HEK293T (cell line): ENCODE data around the gene CD48.

ENCODE experiments used
- CTCF ChIA-PET: fragments of 350-600 bp; formaldehyde crosslinking; extraction: SDS; loops from one replicate; lab custom pipeline; 2021; ENCODE audit warnings: antibody characterized with exemption, inconsistent platforms; lab: Yijun Ruan, JAX
- POLR2A ChIA-PET: fragments of 350-600 bp; formaldehyde crosslinking; extraction: SDS; loops from one replicate; lab custom pipeline; 2020; ENCODE audit warnings: antibody characterized with exemption, inconsistent platforms; lab: Yijun Ruan, JAX
- DNase-seq: peaks from one replicate; pipeline ENCODE4 v3.0.0; 2012; ENCODE audit warnings: mixed read lengths; ENCODE audit errors: extremely low spot score
- ARNT ChIP-seq: fragments of 450-650 bp; IDR thresholded peaks from 2 replicates; pipeline ENCODE4 v1.6.1; 2017; ENCODE audit warnings: mild to moderate bottlenecking
- BHLHE40 ChIP-seq: fragments of 450-650 bp; IDR thresholded peaks from 2 replicates; pipeline ENCODE4 v1.6.1; 2016; ENCODE audit warnings: mild to moderate bottlenecking, moderate library complexity, borderline replicate concordance
- CTBP1 ChIP-seq: fragments of 450-650 bp; IDR thresholded peaks from 2 replicates; pipeline ENCODE4 v1.6.1; 2016; ENCODE audit warnings: borderline replicate concordance
- ELF4 ChIP-seq: fragments of 450-650 bp; IDR thresholded peaks from 2 replicates; pipeline ENCODE4 v1.6.1; 2017; ENCODE audit warnings: antibody characterized with exemption
- FOXA1 ChIP-seq: fragments of 450-650 bp; IDR thresholded peaks from 2 replicates; pipeline ENCODE4 v1.6.1; 2016; ENCODE audit warnings: mild to moderate bottlenecking
- FOXK2 ChIP-seq: fragments of 450-650 bp; IDR thresholded peaks from 2 replicates; pipeline ENCODE4 v1.6.1; 2016; ENCODE audit warnings: mild to moderate bottlenecking
- FOXM1 ChIP-seq: fragments of 450-650 bp; IDR thresholded peaks from 2 replicates; pipeline ENCODE4 v1.6.1; 2017; ENCODE audit warnings: mild to moderate bottlenecking, borderline replicate concordance
- HDGF ChIP-seq: fragments of 450-650 bp; IDR thresholded peaks from 2 replicates; pipeline ENCODE4 v1.6.1; 2017; ENCODE audit warnings: antibody characterized with exemption, borderline replicate concordance
- L3MBTL2 ChIP-seq: fragments of 450-650 bp; conservative IDR thresholded peaks from 2 replicates; pipeline ENCODE4 v1.6.1; 2016; ENCODE audit warnings: mild to moderate bottlenecking
- LEF1 ChIP-seq: fragments of 450-650 bp; IDR thresholded peaks from 2 replicates; pipeline ENCODE4 v1.6.1; 2017; ENCODE audit warnings: mild to moderate bottlenecking, borderline replicate concordance
- NFRKB ChIP-seq: fragments of 450-650 bp; IDR thresholded peaks from 2 replicates; pipeline ENCODE4 v1.6.1; 2016; ENCODE audit warnings: mild to moderate bottlenecking, moderate library complexity
- SP1 ChIP-seq: fragments of 450-650 bp; IDR thresholded peaks from 2 replicates; pipeline ENCODE4 v1.6.1; 2017
- SUZ12 ChIP-seq: fragments of 450-650 bp; IDR thresholded peaks from 2 replicates; pipeline ENCODE4 v1.6.1; 2016; ENCODE audit warnings: mild to moderate bottlenecking
- TARDBP ChIP-seq: fragments of 450-650 bp; IDR thresholded peaks from 2 replicates; pipeline ENCODE4 v1.6.1; 2016
- TF ChIP-seq, protein P1 (sequence below): fragments of 450-650 bp; IDR thresholded peaks from 2 replicates; pipeline ENCODE4 v1.6.1; 2016

The CD48 gene

DNA sequence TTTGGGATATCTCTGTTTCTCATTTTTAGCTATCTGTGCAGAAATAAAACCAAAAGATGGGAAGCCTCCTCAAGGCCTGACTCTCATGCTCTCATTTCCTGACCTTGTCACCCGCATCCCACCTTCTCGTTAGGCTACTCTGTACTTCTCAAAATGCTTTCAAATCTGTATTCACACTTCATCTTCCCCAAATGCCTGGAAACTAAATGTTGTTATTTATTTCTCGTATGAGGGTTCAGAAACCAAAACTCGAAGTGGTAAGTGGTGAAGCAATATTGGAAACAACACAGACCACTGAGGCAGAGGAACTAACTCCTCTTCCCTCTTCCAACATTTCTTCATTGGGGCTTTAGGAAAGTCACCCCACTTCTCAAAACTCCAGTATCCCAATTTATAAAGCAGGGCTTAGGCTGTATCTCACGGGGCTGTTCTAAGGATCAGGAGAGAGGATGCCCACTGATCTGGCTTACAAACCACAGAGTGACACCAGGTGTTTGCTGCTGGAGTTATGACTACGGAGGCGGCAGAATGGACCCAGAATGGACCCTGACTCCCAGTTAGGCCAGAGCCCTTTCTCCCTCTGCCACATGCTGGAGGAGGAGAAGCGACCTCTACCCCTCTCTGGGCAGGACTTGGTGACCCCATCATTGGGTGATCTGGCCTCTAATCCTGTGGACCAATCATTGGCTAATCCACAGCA lies 31.0 kb upstream of the CD48 start:
- TF ChIP-seq BHLHE40 (no peak), LEF1 (no peak), ELF4 (no peak)
- CTCF ChIA-PET = interaction anchor here (1.3 kb wide), 1 partner anchor 34 kb away, joined by 3 read pairs; no protein-coding TSS in a partner anchor
- POLR2A ChIA-PET = no interaction called here
- no peak for DNase-seq

DNA sequence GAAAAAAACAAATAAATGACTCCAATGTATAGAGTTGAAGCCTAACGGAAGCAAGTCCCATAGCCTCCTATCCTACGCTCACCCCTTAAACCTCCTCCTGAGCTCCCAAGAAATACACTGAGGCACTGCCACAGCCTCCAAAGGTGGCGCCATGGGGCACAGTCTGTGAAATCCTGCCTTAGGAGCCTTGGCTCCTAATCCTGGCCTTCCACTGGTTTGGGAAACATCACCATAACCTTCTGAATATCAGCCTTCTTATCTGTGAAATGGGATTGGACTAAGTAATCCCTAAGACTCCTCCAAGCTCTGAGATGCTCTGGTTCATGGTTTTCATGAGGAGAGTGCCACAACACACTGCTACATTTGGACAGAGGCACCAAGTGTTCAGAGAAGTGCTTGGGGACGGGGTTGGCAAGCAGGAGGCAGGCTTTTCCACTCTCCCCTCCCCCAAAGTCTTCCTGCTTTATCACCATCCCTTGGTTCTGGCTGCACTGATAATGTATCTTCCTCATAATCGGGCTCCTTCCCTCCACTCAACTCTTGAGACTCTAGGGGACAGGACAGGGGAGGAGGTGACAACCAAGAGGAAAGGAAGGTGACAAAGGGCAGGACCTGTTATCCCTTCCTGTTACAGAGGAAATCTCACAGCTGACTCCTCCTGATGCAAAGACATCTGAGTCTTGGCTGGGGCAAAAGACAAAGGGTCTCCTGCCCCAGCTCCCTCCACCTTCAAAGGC lies 30.2 kb upstream of the CD48 start:
- DNase-seq = no peak
- TF ChIP-seq, protein P1, sequence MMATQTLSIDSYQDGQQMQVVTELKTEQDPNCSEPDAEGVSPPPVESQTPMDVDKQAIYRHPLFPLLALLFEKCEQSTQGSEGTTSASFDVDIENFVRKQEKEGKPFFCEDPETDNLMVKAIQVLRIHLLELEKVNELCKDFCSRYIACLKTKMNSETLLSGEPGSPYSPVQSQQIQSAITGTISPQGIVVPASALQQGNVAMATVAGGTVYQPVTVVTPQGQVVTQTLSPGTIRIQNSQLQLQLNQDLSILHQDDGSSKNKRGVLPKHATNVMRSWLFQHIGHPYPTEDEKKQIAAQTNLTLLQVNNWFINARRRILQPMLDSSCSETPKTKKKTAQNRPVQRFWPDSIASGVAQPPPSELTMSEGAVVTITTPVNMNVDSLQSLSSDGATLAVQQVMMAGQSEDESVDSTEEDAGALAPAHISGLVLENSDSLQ = no peak
- TF ChIP-seq NFRKB (no peak), ARNT (no peak), ELF4 (no peak), CTBP1 (no peak), SP1 (no peak), TARDBP (no peak), SUZ12 (no peak)
- CTCF ChIA-PET = interaction anchor here (1.3 kb wide), 1 partner anchor 35 kb away, joined by 3 read pairs; no protein-coding TSS in a partner anchor
- POLR2A ChIA-PET = no interaction called here

DNA sequence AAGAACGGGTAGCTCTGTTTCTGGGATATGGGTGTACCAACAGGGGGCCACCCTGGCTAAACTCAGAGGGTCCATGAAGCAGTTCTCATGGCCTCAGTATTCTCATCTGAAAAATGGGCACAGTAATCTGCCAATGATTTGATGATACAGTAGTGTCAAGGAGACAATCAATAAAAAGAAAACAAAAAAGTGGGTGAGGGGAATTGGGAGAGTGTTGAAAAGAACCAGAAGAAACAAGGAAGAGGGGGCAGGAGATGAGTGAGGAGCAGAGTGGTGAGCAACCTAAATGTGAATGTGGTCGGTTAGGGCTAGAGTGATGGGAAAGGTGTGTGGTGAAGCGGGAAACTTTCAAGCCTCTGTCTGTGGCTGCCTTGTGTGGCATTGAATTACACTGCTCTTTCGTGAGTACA lies 29.5 kb upstream of the CD48 start:
- TF ChIP-seq, protein P1 = no peak
- TF ChIP-seq SP1 = no peak
- no peak for TF ChIP-seq LEF1
- no peak for TF ChIP-seq FOXK2
- no peak for TF ChIP-seq BHLHE40
- no peak for TF ChIP-seq SUZ12
- no peak for TF ChIP-seq FOXM1
- TF ChIP-seq HDGF = no peak
- no peak for TF ChIP-seq ELF4
- TF ChIP-seq FOXA1 = no peak
- no peak for TF ChIP-seq CTBP1

DNA sequence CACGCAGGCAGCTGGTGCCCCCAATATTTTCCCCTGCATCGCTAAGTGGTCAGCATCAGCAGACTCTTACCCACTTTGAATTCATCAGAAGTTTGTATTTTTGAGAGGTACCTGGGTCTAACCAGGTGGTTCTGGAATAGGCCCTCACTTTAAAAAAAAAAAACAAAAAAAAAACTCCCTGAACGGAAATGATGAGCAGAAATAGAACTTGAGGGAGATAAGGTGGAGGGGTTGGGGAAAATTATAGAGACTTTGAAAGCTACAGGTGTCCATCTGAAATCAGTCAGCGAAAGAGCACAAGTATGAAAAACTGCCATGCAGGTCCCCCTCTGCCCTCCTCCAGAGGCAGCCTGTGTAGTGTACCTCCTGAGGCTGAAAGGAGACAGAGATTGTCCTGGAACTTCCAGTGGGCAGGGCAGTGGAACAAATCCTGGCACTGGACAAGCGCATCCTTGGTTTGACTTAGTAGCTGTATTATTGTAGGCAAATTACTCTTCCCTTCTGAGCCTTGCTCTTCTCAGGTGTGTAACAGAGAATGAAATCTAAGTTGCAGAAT lies 28.6 kb upstream of the CD48 start:
- POLR2A ChIA-PET = no interaction called here
- CTCF ChIA-PET = no interaction called here
- DNase-seq = no peak
- TF ChIP-seq, protein P1 = no peak
- TF ChIP-seq L3MBTL2 (no peak), HDGF (no peak), BHLHE40 (no peak), LEF1 (no peak), TARDBP (no peak), NFRKB (no peak), FOXM1 (no peak), ELF4 (no peak)

More for the DNA sequence above, 29.5 kb upstream of the CD48 start:
- CTCF ChIA-PET = interaction anchor here (1.3 kb wide), 1 partner anchor 36 kb away, joined by 3 read pairs; no protein-coding TSS in a partner anchor
- POLR2A ChIA-PET = no interaction called here
- DNase-seq = no peak

DNA sequence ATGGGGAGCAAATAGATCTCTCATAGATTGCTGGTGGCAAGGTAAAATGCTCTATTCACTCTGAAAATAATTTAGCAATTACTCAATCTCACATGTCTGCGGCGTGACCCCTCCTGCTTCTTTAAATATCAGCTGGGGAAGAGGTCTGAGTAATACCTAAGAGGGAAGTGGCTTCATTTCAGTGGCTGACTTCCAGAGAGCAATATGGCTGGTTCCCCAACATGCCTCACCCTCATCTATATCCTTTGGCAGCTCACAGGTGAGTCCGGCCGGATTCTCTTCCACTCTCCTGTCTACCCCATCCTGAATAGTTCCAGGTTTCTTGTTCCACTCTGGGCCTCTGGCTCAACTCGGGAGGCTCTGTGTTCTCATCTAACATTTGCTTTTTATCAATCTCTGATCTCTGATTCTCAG lies 27.5 kb upstream of the CD48 start, which contains the start of gene SLAMF7:
SLAMF7 (plus strand) TSS at position 150 of the 414 bp plus-strand sequence; CDS start at position 205, 55 bp downstream.
- CTCF ChIA-PET = no interaction called here
- POLR2A ChIA-PET = no interaction called here
- no peak for DNase-seq
- no peak for TF ChIP-seq BHLHE40
- TF ChIP-seq ELF4 = no peak
- TF ChIP-seq FOXK2 = no peak

DNA sequence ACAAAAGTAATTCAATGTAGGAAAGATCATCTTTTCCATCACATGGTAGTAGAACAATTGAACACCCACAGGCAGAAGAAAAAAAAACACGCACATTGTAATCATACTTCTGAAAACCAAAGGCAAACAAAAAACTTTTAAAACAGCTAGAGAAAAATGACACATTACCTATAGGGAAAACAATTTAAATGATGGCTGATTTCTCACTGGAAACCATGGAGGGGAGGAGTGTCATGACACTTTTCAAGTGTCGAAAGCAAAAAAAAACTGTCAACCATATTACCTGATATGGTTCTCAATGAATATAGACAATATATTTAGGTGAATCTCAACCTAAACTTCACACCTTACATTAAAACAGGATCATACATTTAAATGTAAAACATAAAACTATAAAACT lies 26.6 kb upstream of the CD48 start:
- TF ChIP-seq ELF4 (no peak), ARNT (no peak), SP1 (no peak), BHLHE40 (no peak), TARDBP (no peak)
- TF ChIP-seq, protein P1 = no peak
- ChIA-PET POLR2A (no interaction called here), CTCF (interaction anchor here (0.6 kb wide), 1 partner anchor 213 kb away, joined by 3 read pairs; no protein-coding TSS in a partner anchor)
- no peak for DNase-seq
